Neural cell (in vitro differentiated cells): Measurements from ENCODE around the gene DIPK2B. TPM values are rescaled to one million over a fixed set of nuclear protein-coding genes. Genes with fewer than 3 reads are reported as not detected.

Source experiments
- H2AFZ ChIP-seq: fragments of 200-600, 300-800 bp; sonication (generic), shearing (Covaris generic); 2 replicates; pipeline ENCODE4 v1.6.0; 2014; ENCODE audit warnings: low read depth, mild to moderate bottlenecking, antibody characterized with exemption, low read length, moderate library complexity
- H3F3A ChIP-seq: fragments of 200-600 bp; shearing (Covaris generic); 2 replicates; pipeline ENCODE4 v1.6.1; 2016; ENCODE audit warnings: mild to moderate bottlenecking, moderate library complexity, mixed read lengths, antibody characterized with exemption, low read length; ENCODE audit not compliant: insufficient read depth, poor library complexity, severe bottlenecking
- H3K27ac ChIP-seq: fragments of 200-600, 300-800 bp; sonication (generic), shearing (Covaris generic); 2 replicates; pipeline ENCODE4 v1.5.1; 2014; ENCODE audit warnings: mild to moderate bottlenecking, low read length, moderate library complexity
- H3K27me3 ChIP-seq: fragments of 300-800, 200-600 bp; sonication (generic), shearing (Covaris generic); 2 replicates; pipeline ENCODE4 v1.6.0; 2014; ENCODE audit warnings: mild to moderate bottlenecking, low read depth, low read length, moderate library complexity; ENCODE audit not compliant: insufficient read depth
- H3K36me3 ChIP-seq: fragments of 300-800, 200-600 bp; sonication (generic), shearing (Covaris generic); 2 replicates; pipeline ENCODE4 v1.5.1; 2014; ENCODE audit warnings: mild to moderate bottlenecking, antibody characterized with exemption, low read length, moderate library complexity; ENCODE audit not compliant: insufficient read depth
- H3K4me2 ChIP-seq: fragments of 300-800, 200-600 bp; sonication (generic), shearing (Covaris generic); 2 replicates; pipeline ENCODE4 v1.6.0; 2014; ENCODE audit warnings: mild to moderate bottlenecking, low read length
- H3K4me3 ChIP-seq: fragments of 300-800, 200-600 bp; sonication (generic), shearing (Covaris generic); 2 replicates; pipeline ENCODE4 v1.5.1; 2014; ENCODE audit warnings: mild to moderate bottlenecking, low read length, moderate library complexity
- H3K79me2 ChIP-seq: fragments of 200-600 bp; shearing (Covaris generic); replicated peaks from 2 replicates; pipeline ENCODE4 v1.6.0; 2014; ENCODE audit warnings: mild to moderate bottlenecking, low read length, moderate library complexity; ENCODE audit not compliant: insufficient read depth
- H3K9ac ChIP-seq: fragments of 300-800, 200-600 bp; sonication (generic), shearing (Covaris generic); 2 replicates; pipeline ENCODE4 v1.6.1; 2016; ENCODE audit warnings: mild to moderate bottlenecking, low read length, mixed read lengths
- H3K9me2 ChIP-seq: fragments of 200-600 bp; shearing (Covaris generic); 2 replicates; pipeline ENCODE4 v1.6.1; 2016; ENCODE audit warnings: mild to moderate bottlenecking, low read length, mixed read lengths; ENCODE audit not compliant: insufficient read depth
- H3K9me3 ChIP-seq: fragments of 200-600, 300-800 bp; sonication (generic), shearing (Covaris generic); 2 replicates; pipeline ENCODE4 v1.6.1; 2016; ENCODE audit warnings: mild to moderate bottlenecking, mixed run types, low read length, moderate library complexity, mixed read lengths
- H4K20me1 ChIP-seq: fragments of 200-600 bp; shearing (Covaris generic); 2 replicates; pipeline ENCODE4 v1.6.1; 2016; ENCODE audit warnings: mild to moderate bottlenecking, mixed run types; ENCODE audit not compliant: insufficient read depth
- CTCF ChIP-seq: fragments of 450-650 bp; IDR thresholded peaks from 2 replicates; pipeline ENCODE4 v1.5.1; 2014; ENCODE audit warnings: antibody characterized with exemption, mild to moderate bottlenecking, moderate library complexity; ENCODE audit not compliant: poor library complexity, severe bottlenecking
- EP300 ChIP-seq: fragments of 450-650 bp; conservative IDR thresholded peaks from 2 replicates; pipeline ENCODE4 v1.6.1; 2014; ENCODE audit warnings: antibody characterized with exemption, mild to moderate bottlenecking, moderate library complexity; ENCODE audit not compliant: poor library complexity, severe bottlenecking
- EZH2 ChIP-seq: fragments of 200-600, 300-800 bp; shearing (Covaris generic), sonication (generic); IDR thresholded peaks from 2 replicates; pipeline ENCODE4 v1.6.1; 2014; ENCODE audit warnings: antibody characterized with exemption, low read length, borderline replicate concordance, mild to moderate bottlenecking; ENCODE audit not compliant: insufficient read depth, poor library complexity, severe bottlenecking
- MXI1 ChIP-seq: fragments of 450-650 bp; conservative IDR thresholded peaks from 2 replicates; pipeline ENCODE4 v1.6.1; 2014; ENCODE audit warnings: antibody characterized with exemption, mild to moderate bottlenecking; ENCODE audit not compliant: poor library complexity, severe bottlenecking
- POLR2AphosphoS5 ChIP-seq: IDR thresholded peaks from 2 replicates; pipeline ENCODE4 v1.6.1; 2012
- RAD21 ChIP-seq: fragments of 450-650 bp; conservative IDR thresholded peaks from 2 replicates; pipeline ENCODE4 v1.6.1; 2014; ENCODE audit warnings: antibody characterized with exemption, mild to moderate bottlenecking, moderate library complexity
- REST ChIP-seq: IDR thresholded peaks from 2 replicates; pipeline ENCODE4 v1.6.1; 2012; ENCODE audit warnings: borderline replicate concordance
- SMC3 ChIP-seq: fragments of 450-650 bp; conservative IDR thresholded peaks from 2 replicates; pipeline ENCODE4 v1.6.1; 2014; ENCODE audit warnings: antibody characterized with exemption, mild to moderate bottlenecking, moderate library complexity; ENCODE audit not compliant: poor library complexity
- TAF1 ChIP-seq: IDR thresholded peaks from 2 replicates; pipeline ENCODE4 v1.6.1; 2012; ENCODE audit warnings: low read depth
- polyA plus RNA-seq: library from polyadenylated mRNA; depleted of rRNA; stranded (reverse); fragments of >200 nt; gene quantifications from 2 replicates; pipeline ENCODE4 v1.2.3, GENCODE V29; 2014

The DIPK2B gene
- polyA plus RNA-seq, 1 donor from 2014 or later: not detected

DNA sequence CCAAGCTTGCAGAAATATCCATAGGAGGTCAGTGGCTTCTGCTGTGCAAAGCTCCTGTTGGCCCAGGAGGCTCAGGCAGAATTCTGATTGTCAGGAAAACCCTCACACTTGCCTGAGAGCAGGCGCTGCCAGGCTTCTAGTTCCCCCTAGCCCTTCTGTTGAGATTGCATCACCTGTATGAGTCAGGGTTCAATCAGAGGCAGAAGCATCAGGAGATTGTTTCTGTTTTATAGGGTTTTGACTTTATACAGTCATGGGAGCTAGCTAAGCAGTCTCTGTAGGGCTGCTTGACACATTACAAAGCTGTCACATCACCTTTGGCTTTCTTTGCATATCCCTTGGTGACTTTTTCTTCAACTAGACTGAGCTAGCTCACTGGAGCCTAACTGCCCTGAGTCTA lies 27.8 kb downstream of the DIPK2B start:
- H3K9me3 ChIP-seq: no peaks in the 10 kb centered on the region
- H3K27ac ChIP-seq: no peak overlapping the region

DNA sequence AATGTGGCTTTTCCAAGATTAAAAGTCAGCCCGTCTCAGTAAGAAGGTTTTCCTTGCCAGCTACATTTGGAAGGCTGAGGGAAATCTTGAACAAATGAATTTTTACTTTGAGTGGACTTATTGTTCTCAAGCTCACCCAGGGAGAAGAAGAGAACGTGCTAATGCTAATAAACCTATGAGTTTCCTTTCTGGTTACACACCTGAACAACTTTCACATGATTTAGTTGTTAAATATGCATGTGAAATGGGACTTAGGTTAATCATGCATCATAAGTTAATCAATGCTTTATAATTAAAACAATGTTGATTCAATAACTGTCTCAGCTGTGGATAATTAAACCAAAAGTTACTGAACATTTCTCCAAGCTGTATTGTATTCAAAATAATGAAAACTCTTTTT lies 33.9 kb downstream of the DIPK2B start:
- no peaks in the 10 kb centered on the region for H3F3A ChIP-seq
- no peaks in the 10 kb centered on the region for H3K9me3 ChIP-seq
- H3K9me2 ChIP-seq: no peaks in the 10 kb centered on the region
- H3K4me3 ChIP-seq: no peak overlapping the region
- no peak overlapping the region for H3K9ac ChIP-seq
- no peaks in the 10 kb centered on the region for H3K36me3 ChIP-seq
- no peaks in the 10 kb centered on the region for H4K20me1 ChIP-seq
- no peak overlapping the region for H2AFZ ChIP-seq
- no peaks in the 10 kb centered on the region for H3K27me3 ChIP-seq
- no peak overlapping the region for H3K4me2 ChIP-seq
- H3K79me2 ChIP-seq: no peaks in the 10 kb centered on the region
- H3K27ac ChIP-seq: no peak overlapping the region
- TF ChIP-seq CTCF (no peak), TAF1 (no peak), SMC3 (no peak), REST (no peak), POLR2AphosphoS5 (no peak), RAD21 (no peak), EP300 (no peak)

More for the DNA sequence above, 27.8 kb downstream of the DIPK2B start:
- TF ChIP-seq SMC3 (no peak), RAD21 (no peak), MXI1 (no peak), EZH2 (no peak), REST (no peak), EP300 (no peak), POLR2AphosphoS5 (no peak), TAF1 (no peak), CTCF (no peak)
- Histone ChIP-seq H4K20me1 (no peaks in the 10 kb centered on the region), H3K79me2 (no peaks in the 10 kb centered on the region), H3K9me2 (no peaks in the 10 kb centered on the region), H3K4me2 (no peak overlapping the region), H3K36me3 (no peaks in the 10 kb centered on the region), H3K27me3 (no peaks in the 10 kb centered on the region), H3K4me3 (no peak overlapping the region), H2AFZ (no peak overlapping the region), H3F3A (no peaks in the 10 kb centered on the region), H3K9ac (no peak overlapping the region)
